ENCODE measurements around the gene NRXN3. TPM values are rescaled to one million over a fixed set of nuclear protein-coding genes. Genes with fewer than 3 reads are reported as not detected.

Gene NRXN3
- total and polyA plus RNA-seq, 3 experiments from 2014 or later = not detected

- no peaks in the 10 kb centered on the region for H3K36me3 Mint-ChIP-seq
- ChIA-PET CTCF (no interaction called here), POLR2A (no interaction called here)
- DNase-seq = no peak
- no peak overlapping the region for H3K27ac ChIP-seq (ENCODE audit: low read depth, low read length)
- no peaks in the 10 kb centered on the region for H3K27me3 Mint-ChIP-seq
- H3K27me3 ChIP-seq (ENCODE audit: insufficient read depth, low read length, poor library complexity, severe bottlenecking) = no peaks in the 10 kb centered on the region
- no peaks in the 10 kb centered on the region for H3K4me1 ChIP-seq (ENCODE audit: insufficient read depth, low read length)
- no peak overlapping the region for H3K27ac Mint-ChIP-seq
- H3K4me1 Mint-ChIP-seq = no peaks in the 10 kb centered on the region
- no peaks in the 10 kb centered on the region for H3K36me3 ChIP-seq (ENCODE audit: insufficient read depth, low read length)
- peaks cover 0 to 17% (median 0%) of the 10 kb centered on the region in 5 donors for H3K9me3 Mint-ChIP-seq
- H3K4me3 Mint-ChIP-seq = no peak overlapping the region
- no peaks in the 10 kb centered on the region for H3K9me3 ChIP-seq (ENCODE audit: low read length)
- H3K4me3 ChIP-seq (ENCODE audit: low read length) = no peak overlapping the region
Observed at GRCh38 chr14:79602742-79603141, 1432.6 kb downstream of the NRXN3 start.

GRCh38 chr14:79605849-79606248, 1435.7 kb downstream of the NRXN3 start:
- H3K4me3 ChIP-seq (ENCODE audit: low read length) = no peak overlapping the region
- no peaks in the 10 kb centered on the region for H3K4me1 ChIP-seq (ENCODE audit: insufficient read depth, low read length)
- H3K9me3 ChIP-seq (ENCODE audit: low read length) = no peaks in the 10 kb centered on the region
- no peak overlapping the region for H3K27ac ChIP-seq (ENCODE audit: low read depth, low read length)
- H3K27me3 ChIP-seq (ENCODE audit: insufficient read depth, low read length, poor library complexity, severe bottlenecking) = no peaks in the 10 kb centered on the region
- H3K9me3 Mint-ChIP-seq = peaks cover 0 to 11% (median 0%) of the 10 kb centered on the region in 5 donors
- no peaks in the 10 kb centered on the region for H3K36me3 ChIP-seq (ENCODE audit: insufficient read depth, low read length)
- H3K27me3 Mint-ChIP-seq = no peaks in the 10 kb centered on the region
- H3K4me1 Mint-ChIP-seq = no peaks in the 10 kb centered on the region
- H3K36me3 Mint-ChIP-seq = no peaks in the 10 kb centered on the region
- H3K27ac Mint-ChIP-seq = no peak overlapping the region
- H3K4me3 Mint-ChIP-seq = no peak overlapping the region
- DNase-seq = no peak
- ChIA-PET POLR2A (no interaction called here), CTCF (no interaction called here)

- Mint-ChIP-seq H3K9me3 (peaks cover 0 to 11% (median 0%) of the 10 kb centered on the region in 5 donors), H3K27ac (no peak overlapping the region), H3K4me1 (no peaks in the 10 kb centered on the region), H3K27me3 (no peaks in the 10 kb centered on the region), H3K4me3 (no peak overlapping the region), H3K36me3 (no peaks in the 10 kb centered on the region)
- Histone ChIP-seq H3K27ac (ENCODE audit: low read depth, low read length) (no peak overlapping the region), H3K4me1 (ENCODE audit: insufficient read depth, low read length) (no peaks in the 10 kb centered on the region), H3K36me3 (ENCODE audit: insufficient read depth, low read length) (no peaks in the 10 kb centered on the region), H3K4me3 (ENCODE audit: low read length) (no peak overlapping the region), H3K27me3 (ENCODE audit: insufficient read depth, low read length, poor library complexity, severe bottlenecking) (no peaks in the 10 kb centered on the region), H3K9me3 (ENCODE audit: low read length) (no peaks in the 10 kb centered on the region)
- ChIA-PET CTCF (no interaction called here), POLR2A (no interaction called here)
- DNase-seq = no peak
Observed at GRCh38 chr14:79608446-79608845, 1438.3 kb downstream of the NRXN3 start.

GRCh38 chr14:79613625-79614024, 1443.5 kb downstream of the NRXN3 start:
- Mint-ChIP-seq H3K4me3 (no peak overlapping the region), H3K9me3 (peaks cover 0 to 11% (median 2%) of the 10 kb centered on the region in 5 donors), H3K27me3 (no peaks in the 10 kb centered on the region), H3K27ac (no peak overlapping the region), H3K36me3 (no peaks in the 10 kb centered on the region), H3K4me1 (no peaks in the 10 kb centered on the region)
- ChIA-PET CTCF (no interaction called here), POLR2A (no interaction called here)
- Histone ChIP-seq H3K4me1 (ENCODE audit: insufficient read depth, low read length) (no peaks in the 10 kb centered on the region), H3K36me3 (ENCODE audit: insufficient read depth, low read length) (no peaks in the 10 kb centered on the region), H3K27me3 (ENCODE audit: insufficient read depth, low read length, poor library complexity, severe bottlenecking) (no peaks in the 10 kb centered on the region), H3K27ac (ENCODE audit: low read depth, low read length) (no peak overlapping the region), H3K9me3 (ENCODE audit: low read length) (no peaks in the 10 kb centered on the region), H3K4me3 (ENCODE audit: low read length) (no peak overlapping the region)
- no peak for DNase-seq

GRCh38 chr14:79614448-79614847, 1444.3 kb downstream of the NRXN3 start:
- no peaks in the 10 kb centered on the region for H3K9me3 ChIP-seq (ENCODE audit: low read length)
- Mint-ChIP-seq H3K27me3 (no peaks in the 10 kb centered on the region), H3K4me1 (no peaks in the 10 kb centered on the region), H3K36me3 (no peaks in the 10 kb centered on the region), H3K9me3 (peaks cover 0 to 13% (median 2%) of the 10 kb centered on the region in 5 donors), H3K4me3 (no peak overlapping the region), H3K27ac (no peak overlapping the region)
- H3K36me3 ChIP-seq (ENCODE audit: insufficient read depth, low read length) = no peaks in the 10 kb centered on the region
- CTCF ChIA-PET = no interaction called here
- POLR2A ChIA-PET = no interaction called here
- no peaks in the 10 kb centered on the region for H3K27me3 ChIP-seq (ENCODE audit: insufficient read depth, low read length, poor library complexity, severe bottlenecking)
- no peak for DNase-seq
- no peaks in the 10 kb centered on the region for H3K4me1 ChIP-seq (ENCODE audit: insufficient read depth, low read length)
- no peak overlapping the region for H3K4me3 ChIP-seq (ENCODE audit: low read length)
- no peak overlapping the region for H3K27ac ChIP-seq (ENCODE audit: low read depth, low read length)

GRCh38 chr14:79627058-79627457, 1456.9 kb downstream of the NRXN3 start:
- Mint-ChIP-seq H3K27ac (no peak overlapping the region), H3K4me3 (no peak overlapping the region), H3K4me1 (no peaks in the 10 kb centered on the region), H3K36me3 (no peaks in the 10 kb centered on the region), H3K9me3 (peaks cover 2 to 8% (median 6%) of the 10 kb centered on the region in 5 donors), H3K27me3 (no peaks in the 10 kb centered on the region)
- DNase-seq = no peak
- H3K4me3 ChIP-seq (ENCODE audit: low read length) = no peak overlapping the region
- no peaks in the 10 kb centered on the region for H3K36me3 ChIP-seq (ENCODE audit: insufficient read depth, low read length)
- no peaks in the 10 kb centered on the region for H3K27me3 ChIP-seq (ENCODE audit: insufficient read depth, low read length, poor library complexity, severe bottlenecking)
- ChIA-PET POLR2A (no interaction called here), CTCF (no interaction called here)
- no peak overlapping the region for H3K27ac ChIP-seq (ENCODE audit: low read depth, low read length)
- H3K4me1 ChIP-seq (ENCODE audit: insufficient read depth, low read length) = no peaks in the 10 kb centered on the region
- H3K9me3 ChIP-seq (ENCODE audit: low read length) = no peaks in the 10 kb centered on the region

- H3K4me1 Mint-ChIP-seq = no peaks in the 10 kb centered on the region
- POLR2A ChIA-PET = no interaction called here
- no peaks in the 10 kb centered on the region for H3K36me3 Mint-ChIP-seq
Observed at GRCh38 chr14:79629411-79630287, 1459.5 kb downstream of the NRXN3 start.

GRCh38 chr14:79630288-79630960, 1460.3 kb downstream of the NRXN3 start:
- Histone ChIP-seq H3K4me1 (ENCODE audit: insufficient read depth, low read length) (no peaks in the 10 kb centered on the region), H3K4me3 (ENCODE audit: low read length) (no peak overlapping the region), H3K27ac (ENCODE audit: low read depth, low read length) (no peak overlapping the region), H3K36me3 (ENCODE audit: insufficient read depth, low read length) (no peaks in the 10 kb centered on the region), H3K27me3 (ENCODE audit: insufficient read depth, low read length, poor library complexity, severe bottlenecking) (no peaks in the 10 kb centered on the region), H3K9me3 (ENCODE audit: low read length) (no peaks in the 10 kb centered on the region)
- Mint-ChIP-seq H3K4me1 (no peaks in the 10 kb centered on the region), H3K9me3 (peaks cover 2 to 17% (median 6%) of the 10 kb centered on the region in 5 donors), H3K27me3 (no peaks in the 10 kb centered on the region), H3K36me3 (no peaks in the 10 kb centered on the region), H3K4me3 (no peak overlapping the region), H3K27ac (no peak overlapping the region)
- DNase-seq = no peak
- ChIA-PET POLR2A (no interaction called here), CTCF (interaction anchor here (1.1 kb wide), 1 partner anchor 22 kb away, joined by 3 read pairs; no protein-coding TSS in a partner anchor)

More at GRCh38 chr14:79629411-79630287, 1459.5 kb downstream of the NRXN3 start:
- no peak overlapping the region for H3K4me3 Mint-ChIP-seq
- Histone ChIP-seq H3K4me1 (ENCODE audit: insufficient read depth, low read length) (no peaks in the 10 kb centered on the region), H3K4me3 (ENCODE audit: low read length) (no peak overlapping the region), H3K27ac (ENCODE audit: low read depth, low read length) (no peak overlapping the region), H3K36me3 (ENCODE audit: insufficient read depth, low read length) (no peaks in the 10 kb centered on the region), H3K9me3 (ENCODE audit: low read length) (no peaks in the 10 kb centered on the region), H3K27me3 (ENCODE audit: insufficient read depth, low read length, poor library complexity, severe bottlenecking) (no peaks in the 10 kb centered on the region)
- peaks cover 2 to 13% (median 9%) of the 10 kb centered on the region in 5 donors for H3K9me3 Mint-ChIP-seq
- DNase-seq = no peak
- no peaks in the 10 kb centered on the region for H3K27me3 Mint-ChIP-seq
- CTCF ChIA-PET = no interaction called here
- no peak overlapping the region for H3K27ac Mint-ChIP-seq

All from CD8-positive, alpha-beta memory T cell (primary cell).